ENCODE results near the gene TM2D1.

TM2D1 gene

GRCh38 chr1:61637470-61637869, 87.5 kb downstream of the TM2D1 start:
- H3K27ac ChIP-seq, result peak overlapping the region; percentile 37 to 86
- H3K4me3 ChIP-seq, result no peak overlapping the region
- no peak for TF ChIP-seq CTCF (IDR thresholded peaks at IDR 0.05)
- DNase-seq (ENCODE audit: low spot score), result no peak

- no peak for DNase-seq (ENCODE audit: low spot score)
- no peak overlapping the region for H3K4me3 ChIP-seq
- no peak for TF ChIP-seq CTCF (IDR thresholded peaks at IDR 0.05)
- peak overlapping the region in 1 of 2 donors; percentile 37 for H3K27ac ChIP-seq
Observed at GRCh38 chr1:61636814-61637213, 88.1 kb downstream of the TM2D1 start.

- no peak for DNase-seq (ENCODE audit: low spot score)
- H3K4me3 ChIP-seq, result no peak overlapping the region
- TF ChIP-seq CTCF (IDR thresholded peaks at IDR 0.05), result no peak
- peak overlapping the region in 1 of 2 donors; percentile 37 for H3K27ac ChIP-seq
Observed at GRCh38 chr1:61636376-61636775, 88.6 kb downstream of the TM2D1 start.

GRCh38 chr1:61635557-61635956, 89.4 kb downstream of the TM2D1 start:
- Histone ChIP-seq H3K27ac (no peak overlapping the region), H3K4me3 (no peak overlapping the region)
- TF ChIP-seq CTCF (IDR thresholded peaks at IDR 0.05), result no peak
- DNase-seq (ENCODE audit: low spot score), result no peak

GRCh38 chr1:61631436-61631835, 93.5 kb downstream of the TM2D1 start:
- TF ChIP-seq CTCF (IDR thresholded peaks at IDR 0.05), result no peak
- no peak for DNase-seq (ENCODE audit: low spot score)
- Histone ChIP-seq H3K27ac (no peak overlapping the region), H3K4me3 (no peak overlapping the region)
